Stimulated activated CD8-positive, alpha-beta memory T cell treated with anti-CD3 and anti-CD28 coated beads, Interleukin-12 subunit alpha, Interleukin-12 subunit beta, amount 100 ng/mL, for 4 hours (primary cell): ENCODE measurements around the gene CLEC11A.
A peak's percentile ranks its signal among the peaks of the same experiment; 100 is the strongest.
"Not testable (repeated sequence)": the region's sequence is repeated elsewhere in the genome, so short reads cannot be mapped to it uniquely, and the experiment has no call there.

Experiments
- DNase-seq: peaks from one replicate; pipeline ENCODE4 v3.0.0-alpha.2; 2020; ENCODE audit warnings: low read depth

The CLEC11A gene

GRCh38 chr19:50722201-50723013, 757 bp upstream of the CLEC11A start:
- no peak for DNase-seq

DNA sequence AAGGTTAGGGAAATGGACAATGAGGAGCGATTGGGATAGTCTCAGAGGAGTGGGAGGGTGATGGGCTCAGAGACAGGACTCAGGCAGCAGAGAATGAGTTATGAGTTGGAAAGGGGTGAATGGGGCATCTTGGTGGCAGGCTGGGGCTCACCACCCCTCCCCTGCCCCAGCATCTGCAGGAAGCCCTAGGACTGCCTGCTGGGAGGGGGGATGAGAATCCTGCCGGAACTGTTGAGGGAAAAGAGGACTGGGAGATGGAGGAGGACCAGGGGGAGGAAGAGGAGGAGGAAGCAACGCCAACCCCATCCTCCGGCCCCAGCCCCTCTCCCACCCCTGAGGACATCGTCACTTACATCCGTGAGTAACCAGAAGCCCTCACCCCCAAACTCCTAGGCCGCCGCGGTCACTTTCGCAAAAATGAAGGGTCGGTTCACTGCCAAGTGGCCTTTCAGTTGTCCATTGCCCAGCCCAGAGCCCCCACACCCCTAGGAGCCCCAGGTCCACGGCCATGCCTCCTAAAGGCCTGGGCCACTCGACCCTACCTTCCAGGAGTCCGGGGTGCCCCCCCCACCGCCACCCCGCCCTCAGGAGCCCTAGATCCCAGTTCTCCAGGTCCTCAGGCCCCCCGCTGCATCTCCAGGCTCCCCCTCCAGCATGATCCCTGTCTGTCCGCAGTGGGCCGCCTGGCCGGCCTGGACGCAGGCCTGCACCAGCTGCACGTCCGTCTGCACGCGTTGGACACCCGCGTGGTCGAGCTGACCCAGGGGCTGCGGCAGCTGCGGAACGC, 764 bp downstream of the CLEC11A start:
- no peak for DNase-seq

GRCh38 chr19:50724522-50725217, 1.5 kb downstream of the CLEC11A start:
- DNase-seq = peak; percentile 89

DNA sequence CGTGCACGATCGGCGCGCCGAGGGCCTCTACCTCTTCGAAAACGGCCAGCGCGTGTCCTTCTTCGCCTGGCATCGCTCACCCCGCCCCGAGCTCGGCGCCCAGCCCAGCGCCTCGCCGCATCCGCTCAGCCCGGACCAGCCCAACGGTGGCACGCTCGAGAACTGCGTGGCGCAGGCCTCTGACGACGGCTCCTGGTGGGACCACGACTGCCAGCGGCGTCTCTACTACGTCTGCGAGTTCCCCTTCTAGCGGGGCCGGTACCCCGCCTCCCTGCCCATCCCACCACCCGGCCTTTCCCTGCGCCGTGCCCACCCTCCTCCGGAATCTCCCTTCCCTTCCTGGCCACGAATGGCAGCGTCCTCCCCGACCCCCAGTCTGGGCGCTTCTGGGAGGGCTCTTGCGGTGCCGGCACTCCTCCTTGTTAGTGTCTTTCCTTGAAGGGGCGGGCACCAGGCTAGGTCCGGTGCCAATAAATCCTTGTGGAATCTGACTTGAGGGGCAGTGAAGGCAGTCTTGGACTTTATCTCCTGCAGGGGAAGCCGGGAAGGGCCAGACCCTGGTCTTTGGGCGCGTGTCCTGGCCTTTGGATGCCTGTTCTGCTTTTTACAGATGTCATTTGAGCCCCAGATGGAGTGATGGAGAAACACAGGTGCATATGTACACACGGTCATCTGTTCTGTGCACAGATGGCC, 2.2 kb downstream of the CLEC11A start:
- no peak for DNase-seq

- no peak for DNase-seq
Observed at GRCh38 chr19:50725911-50726230, 2.7 kb downstream of the CLEC11A start.

GRCh38 chr19:50728084-50728737, 5.0 kb downstream of the CLEC11A start:
- peak; percentile 74 for DNase-seq

- no peak for DNase-seq
Observed at GRCh38 chr19:50729894-50730293, 6.7 kb downstream of the CLEC11A start.

DNA sequence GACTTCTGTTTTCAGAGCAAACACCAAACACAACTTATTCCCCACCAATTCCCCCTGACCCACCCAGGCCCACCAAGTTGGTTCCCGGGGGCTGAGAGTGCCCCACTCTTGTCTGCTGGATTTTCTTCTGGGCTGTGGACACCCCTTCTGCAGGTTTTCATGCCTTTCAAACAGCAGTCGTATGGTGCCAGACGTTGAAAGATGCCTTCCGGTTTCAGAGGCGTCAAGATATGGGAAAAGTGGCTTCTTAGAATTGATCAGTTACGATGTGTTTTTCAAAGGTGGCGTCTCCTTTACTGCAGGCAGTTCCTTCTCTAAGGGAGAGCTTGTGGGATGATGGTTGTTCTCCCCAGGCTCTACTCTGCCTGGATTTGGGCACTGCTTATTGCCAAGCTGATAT, 12.7 kb downstream of the CLEC11A start:
- DNase-seq = no peak

- DNase-seq = no peak
Observed at GRCh38 chr19:50736338-50736737, 13.2 kb downstream of the CLEC11A start.

- no peak for DNase-seq
Observed at GRCh38 chr19:50739132-50739913, 16.2 kb downstream of the CLEC11A start.

DNA sequence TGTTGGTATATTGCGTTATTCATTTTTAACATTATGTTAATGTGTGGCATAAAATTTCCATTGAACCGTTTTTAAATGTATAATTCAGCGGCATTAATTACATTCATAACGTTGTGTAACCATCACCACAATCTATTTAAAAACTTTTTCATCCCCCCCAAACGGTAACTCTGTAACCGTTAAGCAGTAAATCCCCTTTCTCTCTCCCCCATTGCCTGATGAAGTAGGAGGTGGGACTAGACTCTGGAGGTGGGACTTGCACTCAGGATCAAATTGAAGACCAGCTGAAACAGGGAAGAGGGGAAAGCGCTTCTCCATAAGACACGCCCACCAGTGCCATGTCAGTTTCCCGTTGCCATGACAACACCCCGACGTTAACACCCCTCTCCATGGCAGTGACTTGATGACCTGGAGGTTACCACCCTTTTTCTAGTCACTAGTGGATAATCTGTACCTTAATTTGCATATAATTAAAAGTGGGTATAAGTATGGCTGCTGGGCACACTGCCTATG, 16.8 kb downstream of the CLEC11A start:
- DNase-seq = no peak

DNA sequence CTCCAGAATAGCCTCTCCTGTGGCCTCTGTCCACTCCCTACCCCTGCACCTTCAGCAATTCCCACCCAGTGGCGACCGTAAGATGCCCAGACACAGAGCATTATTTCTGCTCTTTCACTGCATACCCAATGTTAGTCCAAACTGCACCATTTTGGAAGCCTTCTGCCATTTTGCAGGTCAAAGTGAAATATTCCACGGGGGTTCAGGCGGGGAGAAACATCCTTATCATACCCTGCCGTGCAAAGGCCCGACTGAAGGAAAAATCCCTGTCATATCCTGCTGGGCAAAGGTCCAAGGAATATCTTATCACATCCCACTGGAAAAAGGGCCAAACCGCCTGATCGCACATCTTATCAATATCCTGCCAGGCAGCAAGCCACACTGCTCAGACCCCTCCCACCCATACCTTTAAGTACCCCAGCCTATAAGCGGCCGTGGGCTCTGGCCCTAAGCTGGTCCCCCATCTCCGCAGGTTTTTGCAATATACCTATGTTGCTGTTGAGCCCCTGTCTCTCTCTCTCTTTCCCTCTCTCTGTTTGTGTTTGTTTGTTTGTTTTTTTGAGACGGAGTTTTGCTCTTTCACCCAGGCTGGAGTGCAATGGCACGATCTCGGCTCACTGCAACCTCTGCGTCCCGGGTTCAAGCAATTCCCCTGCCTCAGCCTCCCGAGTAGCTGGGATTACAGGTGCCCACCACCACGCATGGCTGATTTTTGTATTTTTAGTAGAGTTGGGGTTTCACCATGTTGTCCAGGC, 18.2 kb downstream of the CLEC11A start:
- DNase-seq = no peak

DNA sequence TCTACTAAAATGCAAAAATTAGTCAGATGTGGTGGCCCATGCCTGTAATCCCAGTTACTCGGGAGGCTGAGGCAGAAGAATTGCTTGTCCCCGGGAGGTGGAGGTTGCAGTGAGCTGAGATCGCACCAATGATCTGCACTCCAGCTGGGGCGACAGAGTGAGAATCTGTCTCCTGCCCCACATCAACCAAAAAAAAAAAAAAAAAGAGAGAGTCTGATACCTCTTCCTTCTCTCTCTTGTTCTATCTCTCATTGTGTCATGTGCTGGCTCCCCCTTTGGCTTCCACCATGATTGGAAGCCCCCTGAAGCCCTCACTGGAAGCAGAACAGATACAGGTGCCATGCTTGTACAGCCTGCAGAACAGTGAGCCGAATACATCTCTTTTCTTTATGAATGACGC, 20.4 kb downstream of the CLEC11A start:
- DNase-seq = no peak

GRCh38 chr19:50745221-50745620, 22.1 kb downstream of the CLEC11A start:
- DNase-seq = no peak

GRCh38 chr19:50747141-50747540, 24.0 kb downstream of the CLEC11A start:
- DNase-seq = not testable (repeated sequence)

GRCh38 chr19:50749490-50749889, 26.3 kb downstream of the CLEC11A start:
- DNase-seq = no peak

DNA sequence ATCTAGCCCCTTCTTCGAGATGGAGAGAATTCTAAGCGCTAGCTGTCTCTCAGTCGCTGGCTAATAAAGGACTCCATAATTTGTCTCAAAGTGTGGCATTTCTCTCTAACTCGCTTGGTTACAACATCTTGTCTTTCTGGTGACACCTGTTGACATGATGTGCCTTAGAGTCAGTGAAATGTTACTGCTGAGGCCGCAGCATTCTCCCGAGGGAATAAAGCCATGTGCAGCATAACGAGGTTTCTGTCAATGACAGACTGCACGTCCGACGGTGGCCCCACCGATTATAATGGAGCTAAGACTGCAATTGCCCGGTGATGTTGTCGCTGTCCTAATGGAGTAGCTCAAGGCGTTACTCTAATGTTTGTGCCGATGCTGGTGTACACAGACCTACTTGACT, 26.8 kb downstream of the CLEC11A start:
- DNase-seq = no peak

DNA sequence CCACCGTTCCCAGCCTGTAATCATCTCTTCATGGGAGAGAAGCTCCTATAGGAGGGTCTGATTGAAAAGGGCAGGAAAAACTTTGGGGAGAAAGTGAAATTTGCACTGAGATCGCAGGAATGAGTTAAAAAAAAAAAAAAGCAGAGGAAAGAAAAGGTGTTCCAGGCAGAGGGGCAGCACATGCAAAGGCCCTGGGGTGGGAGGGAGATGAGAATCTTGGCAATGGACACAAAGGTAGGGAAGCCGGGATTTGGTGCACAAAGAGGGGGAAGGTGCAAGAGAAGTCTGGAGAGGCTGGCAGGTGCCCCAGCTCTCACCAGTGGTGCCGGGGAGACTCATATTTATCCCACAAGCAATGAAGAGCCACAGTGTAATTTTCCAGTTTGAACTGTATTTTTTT, 30.7 kb downstream of the CLEC11A start:
- no peak for DNase-seq

GRCh38 chr19:50756244-50756643, 33.1 kb downstream of the CLEC11A start:
- not testable (repeated sequence) for DNase-seq

- DNase-seq = not testable (repeated sequence)
Observed at GRCh38 chr19:50757624-50758023, 34.5 kb downstream of the CLEC11A start.
